H1 (cell line): ENCODE data around the gene PGBD5. TPM values are rescaled to one million over a fixed set of nuclear protein-coding genes. Genes with fewer than 3 reads are reported as not detected.

Experiments used
- CTCF ChIA-PET: fragments of 300-600 bp; sonication (Branson Sonifier 250); formaldehyde crosslinking; loops from one replicate; lab custom pipeline; 2021; ENCODE audit not compliant: partially characterized antibody; lab: Charles Lee
- POLR2A ChIA-PET: fragments of 300-600 bp; sonication (Branson Sonifier 250); formaldehyde crosslinking; loops from one replicate; lab custom pipeline; 2021; ENCODE audit warnings: inconsistent platforms; ENCODE audit not compliant: partially characterized antibody; lab: Charles Lee
- DNase-seq, 2 experiments: peaks; one replicate each; pipeline versions ENCODE4 v3.0.0 to v3.0.0-alpha.2; 2010 to 2022; ENCODE audit warnings: low spot score in 2 of 2, low read depth in 1 of 2, mixed read lengths in 1 of 2
- FAIRE-seq: peaks from 2 replicates; lab custom pipeline; 2011; peaks lifted over from hg19 to GRCh38; lab: Jason Lieb, UNC
- H2AFZ ChIP-seq: 2 replicates; pipeline ENCODE4 v1.8.1; 2012; ENCODE audit warnings: low read length, inconsistent platforms
- H2AK5ac ChIP-seq: 2 replicates; pipeline ENCODE4 v1.6.1; 2013; ENCODE audit warnings: low read depth, low read length
- H2BK120ac ChIP-seq: replicated peaks from 2 replicates; pipeline ENCODE3; 2013; ENCODE audit warnings: low read depth, low read length, inconsistent platforms
- H2BK12ac ChIP-seq: 2 replicates; pipeline ENCODE4 v1.6.1; 2013; ENCODE audit warnings: low read depth, low read length
- H2BK15ac ChIP-seq: 2 replicates; pipeline ENCODE4 v1.6.1; 2013; ENCODE audit warnings: low read length
- H2BK20ac ChIP-seq: 2 replicates; pipeline ENCODE4 v1.6.1; 2013; ENCODE audit warnings: low read length
- H2BK5ac ChIP-seq: 2 replicates; pipeline ENCODE4 v1.6.1; 2013; ENCODE audit warnings: low read depth, low read length
- H3K14ac ChIP-seq: 2 replicates; pipeline ENCODE4 v1.6.1; 2013; ENCODE audit warnings: inconsistent platforms; ENCODE audit not compliant: insufficient read length
- H3K18ac ChIP-seq: 2 replicates; pipeline ENCODE4 v1.6.1; 2013; ENCODE audit warnings: low read length; ENCODE audit errors: extremely low read depth
- H3K23ac ChIP-seq: 2 replicates; pipeline ENCODE4 v1.6.1; 2013; ENCODE audit warnings: inconsistent platforms; ENCODE audit not compliant: insufficient read length
- H3K23me2 ChIP-seq: 2 replicates; pipeline ENCODE4 v1.6.1; 2013; ENCODE audit warnings: low read depth, low read length
- H3K27ac ChIP-seq: 2 replicates; pipeline ENCODE4 v1.6.1; 2011; ENCODE audit warnings: low read depth, low read length, inconsistent platforms
- H3K27me3 ChIP-seq, 4 experiments: replicated peaks in 1 of 4; 1 replicate in 1 of 4; 2 replicates in 3 of 4; pipeline versions ENCODE4 v1.6.1 to v1.8.1; 2011 to 2013; ENCODE audit warnings: low read length in 3 of 4, mild to moderate bottlenecking in 3 of 4, inconsistent platforms in 2 of 4, mixed read lengths in 2 of 4, moderate library complexity in 1 of 4; ENCODE audit not compliant: control insufficient read depth in 3 of 4, insufficient read depth in 3 of 4; ENCODE audit errors: extremely low read depth in 1 of 4
- H3K36me3 ChIP-seq, 4 experiments: 2 replicates each; pipeline versions ENCODE4 v1.6.1 to v1.8.1; 2011 to 2013; ENCODE audit warnings: mild to moderate bottlenecking in 4 of 4, low read length in 3 of 4, moderate library complexity in 2 of 4, control low read depth in 1 of 4, inconsistent platforms in 1 of 4; ENCODE audit not compliant: insufficient read depth in 4 of 4, control insufficient read depth in 2 of 4
- H3K4ac ChIP-seq: replicated peaks from 2 replicates; pipeline ENCODE3; 2013; ENCODE audit warnings: low read length, low read depth, mixed read lengths, inconsistent platforms; ENCODE audit not compliant: insufficient read length
- H3K4me1 ChIP-seq, 4 experiments: replicated peaks in 1 of 4; 1 replicate in 1 of 4; 2 replicates in 3 of 4; pipeline versions ENCODE4 v1.6.1 to v1.8.1; 2011 to 2013; ENCODE audit warnings: low read length in 3 of 4, inconsistent platforms in 2 of 4, mixed read lengths in 1 of 4; ENCODE audit not compliant: insufficient read depth in 4 of 4, control insufficient read depth in 3 of 4
- H3K4me2 ChIP-seq, 2 experiments: 2 replicates each; pipeline versions ENCODE4 v1.6.1 to v1.8.1; 2011 to 2013; ENCODE audit warnings: low read depth in 2 of 2, low read length in 2 of 2, control low read depth in 1 of 2, inconsistent platforms in 1 of 2, mild to moderate bottlenecking in 1 of 2; ENCODE audit not compliant: insufficient read depth in 1 of 2
- H3K4me3 ChIP-seq, 4 experiments: fragments of 200-600, 300-600 bp in 1 of 4; sonication (generic), shearing (Covaris generic), sonication (Bioruptor Twin) in 1 of 4; 2 replicates each; pipeline versions ENCODE4 v1.5.1 to v1.8.1; 2011 to 2016; ENCODE audit warnings: low read length in 4 of 4, low read depth in 3 of 4, control low read depth in 2 of 4, inconsistent platforms in 2 of 4, mild to moderate bottlenecking in 2 of 4, mixed read lengths in 1 of 4, moderate library complexity in 1 of 4; ENCODE audit not compliant: insufficient read depth in 2 of 4; ENCODE audit errors: extremely low read depth in 1 of 4
- H3K56ac ChIP-seq: replicated peaks from 2 replicates; pipeline ENCODE3; 2013; ENCODE audit warnings: low read depth, mild to moderate bottlenecking, mixed read lengths, low read length, inconsistent platforms; ENCODE audit not compliant: insufficient read length
- H3K79me1 ChIP-seq: 2 replicates; pipeline ENCODE4 v1.6.1; 2013; ENCODE audit warnings: low read depth, low read length, control low read depth
- H3K79me2 ChIP-seq, 2 experiments: 2 replicates each; pipeline versions ENCODE4 v1.6.1 to v1.8.1; 2012 to 2013; ENCODE audit warnings: low read length in 2 of 2, mild to moderate bottlenecking in 2 of 2, inconsistent platforms in 1 of 2; ENCODE audit not compliant: insufficient read depth in 2 of 2, control insufficient read depth in 1 of 2
- H3K9ac ChIP-seq, 4 experiments: replicated peaks in 1 of 4; 1 replicate in 1 of 4; 2 replicates in 3 of 4; pipeline versions ENCODE4 v1.6.1 to v1.8.1; 2011 to 2013; ENCODE audit warnings: low read depth in 3 of 4, low read length in 3 of 4, control low read depth in 2 of 4, mild to moderate bottlenecking in 2 of 4, moderate library complexity in 2 of 4, inconsistent platforms in 1 of 4; ENCODE audit errors: extremely low read depth in 1 of 4
- H3K9me3 ChIP-seq, 2 experiments: 2 replicates each; pipeline versions ENCODE4 v1.6.1 to v1.8.1; 2012 to 2013; ENCODE audit warnings: mild to moderate bottlenecking in 2 of 2, moderate library complexity in 2 of 2, control low read depth in 1 of 2, inconsistent platforms in 1 of 2, low read depth in 1 of 2, low read length in 1 of 2, mixed read lengths in 1 of 2; ENCODE audit not compliant: insufficient read depth in 2 of 2
- H4K20me1 ChIP-seq, 2 experiments: replicated peaks in 1 of 2; 2 replicates each; pipeline versions ENCODE3 to v1.8.1; 2011 to 2013; ENCODE audit warnings: inconsistent platforms in 2 of 2, low read length in 2 of 2, mild to moderate bottlenecking in 1 of 2; ENCODE audit not compliant: insufficient read depth in 2 of 2, control insufficient read depth in 1 of 2
- H4K5ac ChIP-seq: 2 replicates; pipeline ENCODE4 v1.6.1; 2013; ENCODE audit warnings: low read length, low read depth, mixed read lengths, inconsistent platforms; ENCODE audit not compliant: insufficient read length
- H4K8ac ChIP-seq: 2 replicates; pipeline ENCODE4 v1.8.0; 2013; ENCODE audit warnings: mild to moderate bottlenecking, moderate library complexity, low read length, inconsistent platforms; ENCODE audit not compliant: insufficient read depth; ENCODE audit errors: extremely low read depth
- H4K91ac ChIP-seq: replicated peaks from 2 replicates; pipeline ENCODE3; 2013; ENCODE audit warnings: low read length, mixed read lengths, inconsistent platforms; ENCODE audit not compliant: insufficient read length
- BACH1 ChIP-seq: IDR thresholded peaks from 2 replicates; pipeline ENCODE4 v1.6.1; 2012; ENCODE audit warnings: low read length, improper control_type of control experiment
- CEBPB ChIP-seq: IDR thresholded peaks from 2 replicates; pipeline ENCODE4 v1.6.1; 2012; ENCODE audit warnings: low read depth, low read length
- CREB1 ChIP-seq: IDR thresholded peaks from 2 replicates; pipeline ENCODE4 v1.6.1; 2012; ENCODE audit warnings: inconsistent platforms
- CTBP2 ChIP-seq: IDR thresholded peaks from 2 replicates; pipeline ENCODE4 v1.7.0; 2011; ENCODE audit warnings: borderline replicate concordance, mild to moderate bottlenecking, moderate library complexity, mixed read lengths, low read length; ENCODE audit not compliant: insufficient read depth, insufficient read length
- GABPA ChIP-seq: IDR thresholded peaks from 2 replicates; pipeline ENCODE4 v1.6.1; 2011; ENCODE audit warnings: mild to moderate bottlenecking, low read length, moderate library complexity, borderline replicate concordance; ENCODE audit not compliant: insufficient read depth
- NRF1 ChIP-seq: IDR thresholded peaks from 2 replicates; pipeline ENCODE4 v1.6.1; 2011; ENCODE audit warnings: mild to moderate bottlenecking, low read depth, low read length, improper control_type of control experiment
- RFX5 ChIP-seq: IDR thresholded peaks from 2 replicates; pipeline ENCODE4 v1.6.1; 2011; ENCODE audit warnings: low read depth, low read length, improper control_type of control experiment, borderline replicate concordance
- SAP30 ChIP-seq: fragments of 300-600 bp; sonication (generic); IDR thresholded peaks from 2 replicates; pipeline ENCODE4 v1.7.1; 2012; ENCODE audit warnings: low read length, moderate library complexity, mild to moderate bottlenecking, inconsistent platforms; ENCODE audit not compliant: insufficient read depth, insufficient replicate concordance
- SP4 ChIP-seq: IDR thresholded peaks from 2 replicates; pipeline ENCODE4 v1.6.1; 2012; ENCODE audit warnings: low read length, inconsistent platforms
- SUZ12 ChIP-seq: fragments of 200-600 bp; sonication (generic); IDR thresholded peaks from 2 replicates; pipeline ENCODE4 v1.6.1; 2012; ENCODE audit warnings: mild to moderate bottlenecking, inconsistent platforms, low read length, moderate library complexity, mixed read lengths
- YY1 ChIP-seq: IDR thresholded peaks from 2 replicates; pipeline ENCODE4 v1.6.1; 2011; ENCODE audit warnings: low read depth, mild to moderate bottlenecking, low read length
- WGBS, 2 experiments: shearing (Covaris generic) in 1 of 2; methylation state at CpG; one replicate each; pipeline versions ENCODE4 v1.1.6 to v1.1.7; 2013 to 2015; ENCODE audit warnings: low lambda C conversion rate in 2 of 2, mixed read lengths in 2 of 2, inconsistent platforms in 1 of 2, low coverage in 1 of 2, missing lambda C conversion rate in 1 of 2; ENCODE audit not compliant: insufficient replicate concordance in 2 of 2, insufficient coverage in 1 of 2, insufficient read length in 1 of 2; ENCODE audit errors: extremely low coverage in 1 of 2, missing lambda C conversion rate in 1 of 2; 5-methylcytosine and 5-hydroxymethylcytosine counted together
- polyA plus RNA-seq, 7 experiments: library from polyadenylated mRNA; depleted of rRNA in 3 of 7; stranded (reverse) in 5 of 7; unstranded in 2 of 7; fragments of >200 nt in 5 of 7; fragments of 200-250 nt in 2 of 7; gene quantifications; 1 replicate in 5 of 7; 2 replicates in 1 of 7; 4 replicates in 1 of 7; pipeline versions ENCODE4 v1.2.1 to v1.2.3, GENCODE V29; 2011 to 2013; ENCODE audit warnings: missing spikeins in 2 of 7, mixed read lengths in 2 of 7
- total RNA-seq: library from RNA; stranded (reverse); fragmentation: NEBNext Ultra II Directional; extraction: Animal tissue kit (Norgen Biotek cat#: 25700); gene quantifications from 2 replicates; pipeline ENCODE4 v1.2.1, GENCODE V29; 2021
- TF ChIP-seq, protein P1 (sequence below): IDR thresholded peaks from 2 replicates; pipeline ENCODE4 v1.6.1; 2011; ENCODE audit warnings: low read length, improper control_type of control experiment
- TF ChIP-seq, protein P2 (sequence below): IDR thresholded peaks from 2 replicates; pipeline ENCODE4 v1.6.1; 2012; ENCODE audit warnings: inconsistent platforms

Gene PGBD5
- total and polyA plus RNA-seq, 2 of the 8 experiments (the other 6 are each of a cell fraction or from before 2014, with no cell fraction given): 16.3 to 18.4 TPM

DNA sequence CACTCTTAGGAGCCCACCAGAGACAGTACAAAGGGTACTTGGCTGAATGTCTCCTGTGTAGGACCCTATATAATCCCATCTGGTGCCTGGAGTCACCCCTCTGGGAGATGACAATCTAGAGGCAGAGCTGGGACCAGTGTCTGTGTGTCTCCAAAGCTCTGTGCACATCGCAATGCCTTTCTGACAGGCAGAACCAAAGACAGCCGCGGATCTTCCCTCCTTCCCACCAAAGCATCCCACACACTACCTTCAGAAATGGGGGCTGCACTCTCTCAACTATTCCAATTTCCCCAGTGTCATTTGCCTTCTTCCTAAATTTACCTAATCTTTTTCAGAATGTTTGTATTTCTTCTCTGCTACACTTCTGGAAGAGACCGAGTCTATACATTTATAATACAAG is 12.0 kb downstream of the PGBD5 start:
- no peak overlapping the region for H2BK5ac ChIP-seq
- H3K23me2 ChIP-seq: no peaks in the 10 kb centered on the region
- H3K56ac ChIP-seq: no peak overlapping the region
- H3K4me1 ChIP-seq: peaks cover 0 to 5% (median 0%) of the 10 kb centered on the region in 4 experiments; a peak in 1 of 7 replicates
- CTCF ChIA-PET: interaction anchor here (3.6 kb wide), 1 partner anchor 11 kb away, joined by 14 read pairs; no protein-coding TSS in a partner anchor
- no peak for FAIRE-seq
- H3K79me1 ChIP-seq: peaks cover 2% of the 10 kb centered on the region
- no peak overlapping the region for H2BK20ac ChIP-seq
- H3K79me2 ChIP-seq: peaks cover 0 to 71% of the 10 kb centered on the region in 2 experiments; a peak in 2 of 4 replicates
- H3K27me3 ChIP-seq: no peaks in the 10 kb centered on the region
- WGBS, 2 experiments: 89% methylated on average over 4 of the region's 4 CpGs; no CpG with 5 or more reads in 1 of the 2 experiments
- no peak overlapping the region for H2BK15ac ChIP-seq
- no peak overlapping the region for H3K4ac ChIP-seq
- no peaks in the 10 kb centered on the region for H3K36me3 ChIP-seq
- H4K8ac ChIP-seq: no peak overlapping the region
- no peak overlapping the region for H2BK120ac ChIP-seq
- no peak overlapping the region for H3K14ac ChIP-seq
- H3K9ac ChIP-seq: no peak overlapping the region
- H2AFZ ChIP-seq: no peak overlapping the region
- H4K20me1 ChIP-seq: peaks cover 0 to 13% of the 10 kb centered on the region in 2 experiments
- no peak overlapping the region for H2AK5ac ChIP-seq
- no peak overlapping the region for H2BK12ac ChIP-seq
- no peak overlapping the region for H3K27ac ChIP-seq
- no peak overlapping the region for H4K91ac ChIP-seq
- no peak overlapping the region for H4K5ac ChIP-seq
- DNase-seq: no peak
- H3K4me2 ChIP-seq: no peak overlapping the region
- H3K4me3 ChIP-seq: no peak overlapping the region
- POLR2A ChIA-PET: interaction anchor here (1.3 to 1.9 kb wide), 2 partner anchors 10 to 12 kb away, joined by 3 to 4 read pairs; partner anchors contain the start of gene PGBD5
- H3K23ac ChIP-seq: no peak overlapping the region
- no peaks in the 10 kb centered on the region for H3K9me3 ChIP-seq
- H3K18ac ChIP-seq: no peak overlapping the region
- TF ChIP-seq BACH1 (no peak), SUZ12 (no peak), SP4 (no peak), CREB1 (no peak), CTBP2 (no peak), SAP30 (no peak), YY1 (no peak), CEBPB (no peak), GABPA (no peak), RFX5 (no peak), NRF1 (no peak)
- TF ChIP-seq, protein P1, sequence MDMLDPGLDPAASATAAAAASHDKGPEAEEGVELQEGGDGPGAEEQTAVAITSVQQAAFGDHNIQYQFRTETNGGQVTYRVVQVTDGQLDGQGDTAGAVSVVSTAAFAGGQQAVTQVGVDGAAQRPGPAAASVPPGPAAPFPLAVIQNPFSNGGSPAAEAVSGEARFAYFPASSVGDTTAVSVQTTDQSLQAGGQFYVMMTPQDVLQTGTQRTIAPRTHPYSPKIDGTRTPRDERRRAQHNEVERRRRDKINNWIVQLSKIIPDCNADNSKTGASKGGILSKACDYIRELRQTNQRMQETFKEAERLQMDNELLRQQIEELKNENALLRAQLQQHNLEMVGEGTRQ: no peak
- TF ChIP-seq, protein P2, sequence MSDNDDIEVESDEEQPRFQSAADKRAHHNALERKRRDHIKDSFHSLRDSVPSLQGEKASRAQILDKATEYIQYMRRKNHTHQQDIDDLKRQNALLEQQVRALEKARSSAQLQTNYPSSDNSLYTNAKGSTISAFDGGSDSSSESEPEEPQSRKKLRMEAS: no peak
